HEK293 (cell line): ENCODE data around the gene DCC.

ENCODE experiments used
- CTCF ChIA-PET: fragments of 350-600 bp; formaldehyde crosslinking; extraction: SDS; loops from one replicate; lab custom pipeline; 2021; ENCODE audit warnings: antibody characterized with exemption; lab: Yijun Ruan, JAX
- POLR2A ChIA-PET: fragments of 300-600 bp; formaldehyde crosslinking; extraction: SDS; loops from one replicate; lab custom pipeline; 2020; ENCODE audit warnings: antibody characterized with exemption, inconsistent platforms; lab: Yijun Ruan, JAX
- H3K27ac ChIP-seq: fragments of 200-500 bp; sonication (Bioruptor generic); 2 replicates; pipeline ENCODE4 v1.5.1; 2014; ENCODE audit warnings: low read depth, low read length, control low read depth, inconsistent platforms; ENCODE audit errors: extremely low read depth
- H3K36me3 ChIP-seq, 2 experiments: fragments of 200-500 bp in 1 of 2; sonication (Bioruptor generic) in 1 of 2; 1 replicate in 1 of 2; 2 replicates in 1 of 2; pipeline ENCODE4 v1.5.1; 2014 to 2017; ENCODE audit warnings: inconsistent platforms in 2 of 2, low read length in 2 of 2; ENCODE audit not compliant: control insufficient read depth in 2 of 2, insufficient read depth in 1 of 2
- H3K4me1 ChIP-seq: fragments of 200-500 bp; sonication (Bioruptor generic); 2 replicates; pipeline ENCODE4 v1.5.1; 2014; ENCODE audit warnings: mild to moderate bottlenecking, low read length, inconsistent platforms; ENCODE audit not compliant: control insufficient read depth, insufficient read depth
- H3K4me3 ChIP-seq: 2 replicates; pipeline ENCODE4 v1.5.1; 2011; ENCODE audit warnings: low read depth, mild to moderate bottlenecking, control low read depth, low read length, moderate library complexity
- H3K9me3 ChIP-seq: fragments of 200-500 bp; sonication (Bioruptor generic); 2 replicates; pipeline ENCODE4 v1.5.1; 2014; ENCODE audit warnings: low read depth, low read length, inconsistent platforms; ENCODE audit not compliant: control insufficient read depth, insufficient read depth
- ATF2 ChIP-seq: fragments of 450-650 bp; formaldehyde crosslinking; IDR thresholded peaks from 2 replicates; pipeline ENCODE4 v1.5.1; 2016; ENCODE audit warnings: missing biosample characterization, missing genetic modification characterization, low read depth
- GFI1B ChIP-seq: fragments of 450-650 bp; formaldehyde crosslinking; IDR thresholded peaks from 2 replicates; pipeline ENCODE4 v1.5.1; 2016; ENCODE audit warnings: missing biosample characterization, missing genetic modification characterization
- GLI4 ChIP-seq: fragments of 450-650 bp; formaldehyde crosslinking; IDR thresholded peaks from 2 replicates; pipeline ENCODE4 v1.5.1; 2016; ENCODE audit warnings: missing biosample characterization, missing genetic modification characterization
- GLIS1 ChIP-seq: fragments of 450-650 bp; formaldehyde crosslinking; IDR thresholded peaks from 2 replicates; pipeline ENCODE4 v1.5.1; 2016; ENCODE audit warnings: missing biosample characterization, missing genetic modification characterization
- HOXD13 ChIP-seq: sonication (generic); formaldehyde crosslinking; IDR thresholded peaks from 2 replicates; pipeline ENCODE4 v1.8.0; 2022; ENCODE audit warnings: missing genetic modification reagents, borderline replicate concordance
- OVOL3 ChIP-seq: fragments of 450-650 bp; formaldehyde crosslinking; IDR thresholded peaks from 2 replicates; pipeline ENCODE4 v1.5.1; 2016; ENCODE audit warnings: missing biosample characterization, missing genetic modification characterization
- YY1 ChIP-seq: fragments of 450-650 bp; formaldehyde crosslinking; IDR thresholded peaks from 2 replicates; pipeline ENCODE4 v1.5.1; 2018; ENCODE audit warnings: missing biosample characterization, missing genetic modification characterization
- ZIC2 ChIP-seq: fragments of 450-650 bp; formaldehyde crosslinking; IDR thresholded peaks from 2 replicates; pipeline ENCODE4 v1.5.1; 2016; ENCODE audit warnings: missing biosample characterization, missing genetic modification characterization
- ZNF248 ChIP-seq: fragments of 450-650 bp; formaldehyde crosslinking; IDR thresholded peaks from 2 replicates; pipeline ENCODE4 v1.5.1; 2017; ENCODE audit warnings: missing biosample characterization, missing genetic modification characterization
- ZNF280C ChIP-seq: fragments of 450-650 bp; formaldehyde crosslinking; IDR thresholded peaks from 2 replicates; pipeline ENCODE4 v1.5.1; 2016; ENCODE audit warnings: missing biosample characterization, missing genetic modification characterization
- ZNF311 ChIP-seq: fragments of 450-650 bp; formaldehyde crosslinking; IDR thresholded peaks from 2 replicates; pipeline ENCODE4 v1.5.1; 2017; ENCODE audit warnings: missing biosample characterization, missing genetic modification characterization, borderline replicate concordance
- ZNF514 ChIP-seq: fragments of 450-650 bp; formaldehyde crosslinking; IDR thresholded peaks from 2 replicates; pipeline ENCODE4 v1.5.1; 2016; ENCODE audit warnings: missing biosample characterization, missing genetic modification characterization
- ZNF580 ChIP-seq: fragments of 450-650 bp; formaldehyde crosslinking; IDR thresholded peaks from 2 replicates; pipeline ENCODE4 v1.5.1; 2016; ENCODE audit warnings: missing biosample characterization, missing genetic modification characterization
- ZNF621 ChIP-seq: fragments of 450-650 bp; formaldehyde crosslinking; IDR thresholded peaks from 2 replicates; pipeline ENCODE4 v1.5.1; 2017; ENCODE audit warnings: missing biosample characterization, missing genetic modification characterization
- ZNF664 ChIP-seq: fragments of 450-650 bp; formaldehyde crosslinking; IDR thresholded peaks from 2 replicates; pipeline ENCODE4 v1.5.1; 2016; ENCODE audit warnings: missing biosample characterization, missing genetic modification characterization
- ZNF707 ChIP-seq: fragments of 450-650 bp; formaldehyde crosslinking; IDR thresholded peaks from 2 replicates; pipeline ENCODE4 v1.5.1; 2016; ENCODE audit warnings: missing biosample characterization, missing genetic modification characterization
- ZNF791 ChIP-seq: fragments of 450-650 bp; formaldehyde crosslinking; IDR thresholded peaks from 2 replicates; pipeline ENCODE4 v1.5.1; 2016; ENCODE audit warnings: missing biosample characterization, missing genetic modification characterization
- ZNF830 ChIP-seq: fragments of 450-650 bp; IDR thresholded peaks from 2 replicates; pipeline ENCODE4 v1.5.0; 2018; ENCODE audit warnings: missing biosample characterization, missing genetic modification characterization, low read depth, mild to moderate bottlenecking, moderate library complexity
- ZSCAN30 ChIP-seq: fragments of 450-650 bp; IDR thresholded peaks from 2 replicates; pipeline ENCODE4 v1.5.1; 2018; ENCODE audit warnings: missing biosample characterization, mild to moderate bottlenecking, missing genetic modification characterization, moderate library complexity
- TF ChIP-seq, protein P1 (sequence below): fragments of 450-650 bp; formaldehyde crosslinking; IDR thresholded peaks from 2 replicates; pipeline ENCODE4 v1.5.1; 2017; ENCODE audit warnings: missing biosample characterization, missing genetic modification characterization
- TF ChIP-seq, protein P2 (sequence below): fragments of 450-650 bp; formaldehyde crosslinking; IDR thresholded peaks from 2 replicates; pipeline ENCODE4 v1.5.0; 2017; ENCODE audit warnings: missing biosample characterization, missing genetic modification characterization, borderline replicate concordance

Gene DCC

GRCh38 chr18:52337276-52337675, 2.7 kb upstream of the DCC start (continued):
- TF ChIP-seq, protein P1, sequence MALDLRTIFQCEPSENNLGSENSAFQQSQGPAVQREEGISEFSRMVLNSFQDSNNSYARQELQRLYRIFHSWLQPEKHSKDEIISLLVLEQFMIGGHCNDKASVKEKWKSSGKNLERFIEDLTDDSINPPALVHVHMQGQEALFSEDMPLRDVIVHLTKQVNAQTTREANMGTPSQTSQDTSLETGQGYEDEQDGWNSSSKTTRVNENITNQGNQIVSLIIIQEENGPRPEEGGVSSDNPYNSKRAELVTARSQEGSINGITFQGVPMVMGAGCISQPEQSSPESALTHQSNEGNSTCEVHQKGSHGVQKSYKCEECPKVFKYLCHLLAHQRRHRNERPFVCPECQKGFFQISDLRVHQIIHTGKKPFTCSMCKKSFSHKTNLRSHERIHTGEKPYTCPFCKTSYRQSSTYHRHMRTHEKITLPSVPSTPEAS, result no peak
- TF ChIP-seq HOXD13 (CRISPR knock-in tag) (no peak), ZIC2 (tag by site-specific recombination) (no peak), ZNF280C (tag by site-specific recombination) (no peak), ZNF580 (tag by site-specific recombination) (no peak), ZNF311 (tag by site-specific recombination) (no peak)
- TF ChIP-seq, protein P2, sequence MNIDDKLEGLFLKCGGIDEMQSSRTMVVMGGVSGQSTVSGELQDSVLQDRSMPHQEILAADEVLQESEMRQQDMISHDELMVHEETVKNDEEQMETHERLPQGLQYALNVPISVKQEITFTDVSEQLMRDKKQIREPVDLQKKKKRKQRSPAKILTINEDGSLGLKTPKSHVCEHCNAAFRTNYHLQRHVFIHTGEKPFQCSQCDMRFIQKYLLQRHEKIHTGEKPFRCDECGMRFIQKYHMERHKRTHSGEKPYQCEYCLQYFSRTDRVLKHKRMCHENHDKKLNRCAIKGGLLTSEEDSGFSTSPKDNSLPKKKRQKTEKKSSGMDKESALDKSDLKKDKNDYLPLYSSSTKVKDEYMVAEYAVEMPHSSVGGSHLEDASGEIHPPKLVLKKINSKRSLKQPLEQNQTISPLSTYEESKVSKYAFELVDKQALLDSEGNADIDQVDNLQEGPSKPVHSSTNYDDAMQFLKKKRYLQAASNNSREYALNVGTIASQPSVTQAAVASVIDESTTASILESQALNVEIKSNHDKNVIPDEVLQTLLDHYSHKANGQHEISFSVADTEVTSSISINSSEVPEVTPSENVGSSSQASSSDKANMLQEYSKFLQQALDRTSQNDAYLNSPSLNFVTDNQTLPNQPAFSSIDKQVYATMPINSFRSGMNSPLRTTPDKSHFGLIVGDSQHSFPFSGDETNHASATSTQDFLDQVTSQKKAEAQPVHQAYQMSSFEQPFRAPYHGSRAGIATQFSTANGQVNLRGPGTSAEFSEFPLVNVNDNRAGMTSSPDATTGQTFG, result no peak

DNA sequence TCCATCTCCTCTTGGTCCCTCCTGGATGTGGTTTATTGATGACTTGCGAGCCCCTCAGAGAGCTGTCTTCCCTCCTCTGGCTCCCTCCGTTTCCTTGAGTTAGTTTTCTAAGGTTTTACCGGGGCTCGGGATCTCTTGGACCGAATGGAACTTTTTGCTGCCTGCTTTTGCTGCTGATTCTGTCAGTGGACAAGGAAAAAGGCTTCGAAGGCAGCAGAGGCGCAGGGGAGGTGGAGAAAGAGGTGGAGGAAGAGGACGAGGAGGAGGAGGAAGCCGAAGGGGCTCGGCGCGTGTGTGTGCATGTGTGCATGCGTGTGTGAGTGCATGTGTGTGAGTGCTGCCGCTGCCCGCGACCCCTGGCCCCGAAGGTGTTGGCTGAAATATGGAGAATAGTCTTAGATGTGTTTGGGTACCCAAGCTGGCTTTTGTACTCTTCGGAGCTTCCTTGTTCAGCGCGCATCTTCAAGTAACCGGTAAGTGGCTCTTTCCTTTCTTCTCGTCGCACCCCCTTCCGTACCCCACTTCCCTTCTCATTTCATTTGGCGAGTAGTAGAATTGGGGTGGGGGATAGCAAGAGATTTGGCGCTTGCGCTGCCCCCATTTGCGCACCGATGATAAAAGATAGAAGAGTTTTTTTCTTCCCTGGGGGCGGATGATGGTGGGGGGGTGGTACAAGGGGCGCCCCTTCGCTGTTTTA, 557 bp downstream of the DCC start:
- no peaks in the 10 kb centered on the region for H3K4me1 ChIP-seq
- H3K27ac ChIP-seq, result no peak overlapping the region
- H3K4me3 ChIP-seq, result peak overlapping the region; percentile 9
- H3K36me3 ChIP-seq, result no peaks in the 10 kb centered on the region
- POLR2A ChIA-PET, result no interaction called here
- CTCF ChIA-PET, result interaction anchor here (0.7 to 1.2 kb wide), 6 partner anchors 15 to 1182 kb away, joined by 3 read pairs; no protein-coding TSS in a partner anchor
- H3K9me3 ChIP-seq, result no peaks in the 10 kb centered on the region
- no peak for TF ChIP-seq ZNF830 (tag by site-specific recombination)
- TF ChIP-seq ZNF514, result no peak
- no peak for TF ChIP-seq GFI1B
- TF ChIP-seq OVOL3, result no peak
- no peak for TF ChIP-seq ZSCAN30 (tag by site-specific recombination)
- TF ChIP-seq, protein P2, result no peak
- TF ChIP-seq ZNF791 (tag by site-specific recombination), result no peak
- TF ChIP-seq GLIS1 (tag by site-specific recombination), result no peak
- no peak for TF ChIP-seq ZNF707
- no peak for TF ChIP-seq ZNF248 (tag by site-specific recombination)
- no peak for TF ChIP-seq ZNF621
- no peak for TF ChIP-seq ZNF664 (tag by site-specific recombination)
- TF ChIP-seq ATF2 (tag by site-specific recombination), result no peak
- TF ChIP-seq YY1, result no peak
- no peak for TF ChIP-seq GLI4 (tag by site-specific recombination)
